HG03097 (cell line): ENCODE results near the gene DLGAP3.
"Not testable (repeated sequence)": the region's sequence is repeated elsewhere in the genome, so short reads cannot be mapped to it uniquely, and the experiment has no call there.

Experiments
- ATAC-seq: cut with Tn5 transposase; IDR thresholded peaks from one replicate; pipeline ENCODE4 v1.9.1; 2021; ENCODE audit not compliant: unreplicated experiment, low FRiP score

DLGAP3 gene, protein sequence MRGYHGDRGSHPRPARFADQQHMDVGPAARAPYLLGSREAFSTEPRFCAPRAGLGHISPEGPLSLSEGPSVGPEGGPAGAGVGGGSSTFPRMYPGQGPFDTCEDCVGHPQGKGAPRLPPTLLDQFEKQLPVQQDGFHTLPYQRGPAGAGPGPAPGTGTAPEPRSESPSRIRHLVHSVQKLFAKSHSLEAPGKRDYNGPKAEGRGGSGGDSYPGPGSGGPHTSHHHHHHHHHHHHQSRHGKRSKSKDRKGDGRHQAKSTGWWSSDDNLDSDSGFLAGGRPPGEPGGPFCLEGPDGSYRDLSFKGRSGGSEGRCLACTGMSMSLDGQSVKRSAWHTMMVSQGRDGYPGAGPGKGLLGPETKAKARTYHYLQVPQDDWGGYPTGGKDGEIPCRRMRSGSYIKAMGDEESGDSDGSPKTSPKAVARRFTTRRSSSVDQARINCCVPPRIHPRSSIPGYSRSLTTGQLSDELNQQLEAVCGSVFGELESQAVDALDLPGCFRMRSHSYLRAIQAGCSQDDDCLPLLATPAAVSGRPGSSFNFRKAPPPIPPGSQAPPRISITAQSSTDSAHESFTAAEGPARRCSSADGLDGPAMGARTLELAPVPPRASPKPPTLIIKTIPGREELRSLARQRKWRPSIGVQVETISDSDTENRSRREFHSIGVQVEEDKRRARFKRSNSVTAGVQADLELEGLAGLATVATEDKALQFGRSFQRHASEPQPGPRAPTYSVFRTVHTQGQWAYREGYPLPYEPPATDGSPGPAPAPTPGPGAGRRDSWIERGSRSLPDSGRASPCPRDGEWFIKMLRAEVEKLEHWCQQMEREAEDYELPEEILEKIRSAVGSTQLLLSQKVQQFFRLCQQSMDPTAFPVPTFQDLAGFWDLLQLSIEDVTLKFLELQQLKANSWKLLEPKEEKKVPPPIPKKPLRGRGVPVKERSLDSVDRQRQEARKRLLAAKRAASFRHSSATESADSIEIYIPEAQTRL

DNA sequence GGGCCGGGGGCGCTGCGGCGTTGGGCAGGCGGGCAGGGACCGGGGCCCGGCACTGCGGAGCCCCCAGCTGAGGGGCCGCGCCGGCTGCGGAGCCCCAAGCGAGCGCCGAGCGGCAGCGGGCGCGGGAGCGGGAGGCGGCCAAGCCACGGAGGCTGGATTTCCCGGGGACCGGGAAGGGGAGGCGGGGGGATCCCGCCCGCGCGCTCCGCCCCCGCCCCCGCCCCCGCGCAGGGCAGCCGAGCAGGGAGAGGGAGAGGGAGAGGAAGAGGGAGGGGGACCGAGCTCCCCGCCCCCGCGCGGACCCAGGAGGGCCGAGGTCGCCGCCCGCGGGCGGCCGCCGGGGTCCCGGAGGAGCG lies at the start of gene DLGAP3:
Gene DLGAP3, minus strand, starts transcription at position 154 of the 356 bp plus-strand sequence. CDS start 24,267 bp downstream, outside the sequence.
- no peak for ATAC-seq

DNA sequence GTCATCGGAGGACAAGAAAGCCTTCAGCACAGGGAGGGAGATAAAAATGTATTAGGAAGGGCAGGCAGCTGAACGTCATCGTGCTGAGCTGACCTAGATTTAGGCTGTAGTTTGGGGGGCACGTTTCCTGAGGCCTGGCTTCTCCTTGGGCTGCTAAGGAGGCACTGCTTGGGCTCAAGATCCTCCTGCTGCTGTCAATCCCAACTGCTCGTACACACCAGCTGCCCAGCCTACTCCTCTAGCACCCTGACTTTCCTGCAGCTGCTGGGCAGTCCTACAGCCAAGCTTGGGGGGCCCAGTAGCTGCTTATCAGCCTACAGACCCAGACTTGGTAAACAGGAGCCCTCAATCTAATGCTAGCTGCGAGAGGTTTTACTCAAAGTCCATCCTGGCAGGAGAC lies 49.5 kb upstream of the DLGAP3 start:
- no peak for ATAC-seq

DNA sequence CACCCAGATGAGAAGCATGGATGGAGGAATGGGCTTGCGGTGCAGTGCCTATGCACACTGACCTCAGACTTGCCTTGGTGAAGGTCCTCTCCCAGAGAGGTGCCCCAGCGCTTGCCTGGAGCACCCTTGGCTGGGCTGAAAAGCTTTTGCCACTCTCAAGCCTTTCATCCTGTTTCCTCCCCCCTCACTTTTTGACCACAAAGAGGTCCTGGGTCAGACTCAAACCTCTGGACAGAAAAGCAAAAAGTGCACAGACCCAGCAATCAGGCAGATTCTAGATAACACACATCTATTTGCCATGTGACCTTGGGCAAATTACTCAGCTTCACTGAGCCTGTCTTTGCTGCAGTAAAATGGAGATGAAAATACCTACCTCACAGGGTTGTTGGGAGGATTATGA lies 48.4 kb upstream of the DLGAP3 start:
- no peak for ATAC-seq

DNA sequence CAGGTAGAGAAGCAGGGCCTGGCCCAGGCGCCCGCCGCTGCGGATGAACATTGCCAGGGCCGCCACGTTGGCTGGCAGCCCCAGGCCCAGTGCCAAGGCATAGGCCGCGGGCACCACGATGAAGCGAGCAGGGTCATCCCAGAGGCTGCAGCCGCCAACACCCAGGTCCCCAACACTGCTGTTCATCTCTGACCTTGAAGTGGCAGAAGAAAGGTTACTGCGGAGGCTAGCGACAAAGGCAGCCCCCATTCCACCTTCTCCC lies 47.7 kb upstream of the DLGAP3 start:
- ATAC-seq: no peak

DNA sequence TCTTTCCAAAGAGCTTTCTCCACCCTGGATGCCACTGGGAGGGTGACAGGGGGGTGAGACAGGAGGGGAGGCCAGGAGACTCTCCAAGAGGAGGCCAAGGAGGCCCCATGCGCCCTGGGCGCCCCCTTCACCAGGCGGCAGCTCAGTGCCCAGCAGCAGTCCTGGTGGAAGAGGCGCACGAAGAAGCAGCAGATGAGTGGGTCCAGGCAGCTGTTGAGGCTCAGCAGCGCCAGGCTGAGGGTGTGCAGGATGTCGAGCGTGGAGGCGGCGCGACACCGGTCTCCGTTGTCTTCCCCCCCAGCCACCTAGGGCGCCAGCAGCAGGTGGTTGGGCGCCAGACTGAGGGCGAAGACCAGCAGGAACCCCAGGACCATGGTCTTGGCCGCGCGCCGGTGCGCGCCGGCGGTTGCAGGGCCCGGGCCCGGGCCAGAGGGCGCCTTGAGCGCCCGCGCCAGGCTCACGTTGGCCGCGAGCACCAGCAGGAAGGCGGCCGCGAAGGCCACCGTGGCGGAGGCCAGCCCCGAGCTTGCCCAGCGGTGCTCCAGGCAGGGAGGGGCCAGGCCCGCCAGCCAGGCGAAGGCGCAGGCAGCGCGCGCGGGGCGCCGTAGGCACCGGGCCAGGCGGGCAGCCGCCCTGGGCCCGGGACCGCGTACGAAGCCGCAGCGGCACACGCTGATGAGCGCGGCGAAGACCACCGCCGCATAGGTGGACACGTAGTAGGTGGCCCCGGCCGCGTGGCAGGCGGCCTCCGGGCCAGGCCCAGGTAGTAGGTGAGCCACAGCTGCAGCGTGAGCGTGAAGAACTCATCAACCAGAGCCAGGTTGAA lies 47.1 kb upstream of the DLGAP3 start:
- no peak for ATAC-seq

DNA sequence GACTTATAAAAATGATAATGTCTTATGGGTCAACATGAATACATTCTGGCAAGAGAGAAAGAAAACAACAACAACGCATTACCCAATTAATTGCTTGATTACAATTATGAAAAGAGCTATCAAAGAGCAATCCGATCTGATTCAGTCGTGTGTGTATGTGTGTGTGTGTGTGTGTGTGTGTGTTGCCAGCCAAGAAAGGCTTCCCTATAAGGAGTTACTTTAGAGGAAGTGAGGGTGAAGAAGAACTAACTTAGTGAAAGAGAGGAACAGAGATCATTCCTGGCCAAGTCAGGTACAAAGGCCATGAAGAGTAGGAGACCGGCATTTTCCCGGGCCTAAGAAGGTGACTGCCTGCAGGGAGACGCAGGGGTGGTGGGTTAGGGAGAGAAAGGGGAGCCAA lies 46.3 kb upstream of the DLGAP3 start:
- no peak for ATAC-seq

DNA sequence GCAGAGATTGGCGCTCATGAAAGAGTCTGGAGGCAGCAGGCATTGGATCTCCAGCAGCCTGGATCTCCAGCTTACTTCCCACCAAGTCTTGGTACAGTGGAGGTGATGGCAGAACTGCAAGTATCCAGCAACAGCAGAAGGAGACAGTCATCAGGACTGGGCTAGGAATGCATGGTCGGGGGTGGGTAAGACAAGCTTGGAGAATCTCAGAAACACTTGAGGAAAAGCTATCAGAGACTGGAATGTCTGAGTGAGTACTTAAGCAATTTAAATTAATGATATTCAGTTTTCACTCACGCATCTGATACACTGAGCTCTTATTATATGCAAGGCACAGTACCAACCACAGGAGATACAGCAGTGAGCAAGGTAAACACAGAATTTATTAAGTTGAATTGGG lies 45.9 kb upstream of the DLGAP3 start:
- ATAC-seq: no peak

DNA sequence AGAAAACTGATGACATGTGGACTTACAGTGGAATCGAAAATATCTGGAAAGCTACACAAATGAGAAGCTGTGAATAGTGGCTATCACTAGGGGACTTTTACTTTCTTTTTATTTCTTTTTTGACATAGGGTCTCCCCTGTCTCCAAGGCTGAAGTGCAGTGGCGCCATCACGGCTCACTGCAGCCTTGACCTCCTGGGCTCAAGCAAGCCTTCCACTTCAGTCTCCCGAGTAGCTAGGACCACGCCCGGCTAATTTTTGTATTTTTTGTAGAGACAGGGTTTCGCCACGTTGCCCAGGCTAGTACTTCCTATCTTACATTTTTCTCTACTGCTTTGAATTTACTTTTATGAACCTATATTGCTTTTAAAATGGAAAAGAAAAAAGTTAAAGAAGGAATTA lies 45.2 kb upstream of the DLGAP3 start:
- ATAC-seq: no peak

DNA sequence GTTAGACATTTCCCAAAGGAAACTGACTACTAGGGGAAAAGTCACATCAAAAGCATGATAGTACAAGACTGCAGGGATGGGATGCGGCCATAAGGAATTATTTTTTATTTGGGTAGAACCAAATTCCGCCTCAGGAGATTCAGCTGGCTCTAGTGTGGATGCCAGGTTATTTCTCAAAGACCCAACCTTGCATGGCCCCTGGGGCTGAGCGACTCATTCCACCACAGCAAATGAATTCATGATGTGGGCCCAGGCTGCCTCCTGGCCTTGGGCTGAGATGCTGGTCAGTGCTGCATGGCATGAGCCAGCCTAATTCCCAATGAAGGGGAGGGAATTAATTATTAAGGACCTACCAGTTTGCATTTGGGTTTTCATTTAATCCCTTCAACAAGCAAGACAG lies 43.9 kb upstream of the DLGAP3 start:
- ATAC-seq: no peak

DNA sequence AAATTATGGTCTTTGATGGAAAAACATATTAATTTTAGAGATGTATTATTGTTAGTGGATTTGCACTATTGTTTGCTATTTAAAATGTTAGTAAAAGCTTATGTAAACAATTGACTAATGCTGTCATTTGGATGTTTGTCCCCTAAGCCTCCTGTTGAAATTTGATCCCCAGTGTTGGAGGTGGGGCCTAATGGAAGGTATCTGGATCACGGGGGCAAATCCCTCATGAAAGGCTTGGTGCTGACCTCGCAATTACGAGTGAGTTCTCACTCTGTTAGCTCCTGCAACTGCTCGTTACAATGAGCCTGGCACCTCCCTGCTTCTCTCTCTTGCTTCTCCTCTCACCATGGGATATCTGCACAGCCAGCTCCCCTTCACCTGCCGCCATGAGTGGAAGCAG lies 41.4 kb upstream of the DLGAP3 start:
- no peak for ATAC-seq

DNA sequence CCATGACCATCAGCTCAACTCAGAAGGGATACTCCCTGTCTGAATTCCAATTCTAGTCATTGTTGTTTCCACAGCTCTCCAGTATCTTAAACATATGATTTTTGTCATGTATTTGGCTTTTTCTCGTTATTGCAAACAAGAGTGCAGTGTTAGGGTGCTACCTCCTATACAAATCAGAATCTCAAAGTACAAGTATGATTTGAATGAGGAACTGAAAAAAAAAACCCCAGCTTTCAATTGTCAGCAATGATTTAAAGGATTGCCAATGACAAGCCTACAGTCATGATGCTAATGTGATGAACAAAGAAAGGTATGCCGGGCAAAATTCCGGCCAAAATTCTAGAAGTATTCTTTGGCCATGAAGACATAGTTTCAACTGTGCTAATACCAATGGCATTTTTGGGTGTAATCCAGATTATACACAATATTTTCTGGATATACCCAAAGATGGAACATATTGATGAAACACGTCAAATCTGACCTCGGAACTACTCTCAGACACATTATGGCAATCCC lies 40.8 kb upstream of the DLGAP3 start:
- ATAC-seq: no peak

DNA sequence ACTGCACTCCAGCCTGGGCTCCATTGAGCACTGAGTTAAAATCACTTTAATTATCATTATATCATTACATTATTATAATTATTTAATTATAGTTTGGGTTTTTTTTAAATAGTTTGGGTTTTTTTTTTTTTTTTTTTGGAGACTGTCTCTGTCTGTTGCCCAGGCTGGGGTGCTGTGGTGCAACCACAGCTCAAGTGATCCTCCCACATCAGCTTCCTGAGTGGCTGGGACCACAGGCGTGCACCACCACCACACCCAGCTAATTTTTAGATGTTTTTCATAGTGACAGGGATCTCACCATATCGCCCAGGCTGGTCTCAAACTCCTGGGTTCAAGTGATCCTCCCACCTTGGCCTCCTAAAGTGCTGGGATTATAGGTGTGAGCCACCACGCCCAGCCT lies 38.8 kb upstream of the DLGAP3 start:
- ATAC-seq: not testable (repeated sequence)

DNA sequence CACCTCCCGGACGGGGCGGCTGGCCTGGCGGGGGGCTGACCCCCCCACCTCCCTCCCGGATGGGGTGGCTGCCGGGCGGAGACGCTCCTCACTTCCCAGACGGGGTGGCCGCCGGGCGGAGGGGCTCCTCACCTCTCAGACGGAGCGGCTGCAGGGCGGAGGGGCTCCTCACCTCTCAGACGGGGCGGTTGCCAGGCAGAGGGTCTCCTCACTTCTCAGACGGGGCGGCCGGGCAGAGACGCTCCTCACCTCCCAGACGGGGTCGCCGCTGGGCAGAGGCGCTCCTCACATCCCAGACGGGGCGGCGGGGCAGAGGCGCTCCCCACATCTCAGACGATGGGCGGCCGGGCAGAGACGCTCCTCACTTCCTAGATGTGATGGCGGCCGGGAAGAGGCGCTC lies 38.2 kb upstream of the DLGAP3 start:
- not testable (repeated sequence) for ATAC-seq

DNA sequence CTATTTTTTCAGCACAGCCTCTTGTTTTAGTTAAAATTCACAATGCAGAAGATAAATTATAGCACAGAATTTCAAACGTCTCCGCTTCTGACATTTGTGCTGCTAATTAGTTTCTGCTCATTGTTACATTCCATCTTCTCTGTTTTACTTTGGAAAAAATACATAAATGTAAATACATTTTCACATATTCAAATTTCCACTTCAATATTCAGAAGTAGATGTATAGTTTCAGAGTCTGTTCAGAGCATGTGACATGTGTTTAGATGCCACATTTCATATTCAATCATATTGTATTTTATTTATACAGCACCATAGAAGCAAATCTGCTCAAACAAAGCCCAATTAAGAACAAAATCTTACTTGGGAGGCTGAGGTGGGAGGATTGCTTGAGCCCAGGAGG lies 36.1 kb upstream of the DLGAP3 start:
- no peak for ATAC-seq

DNA sequence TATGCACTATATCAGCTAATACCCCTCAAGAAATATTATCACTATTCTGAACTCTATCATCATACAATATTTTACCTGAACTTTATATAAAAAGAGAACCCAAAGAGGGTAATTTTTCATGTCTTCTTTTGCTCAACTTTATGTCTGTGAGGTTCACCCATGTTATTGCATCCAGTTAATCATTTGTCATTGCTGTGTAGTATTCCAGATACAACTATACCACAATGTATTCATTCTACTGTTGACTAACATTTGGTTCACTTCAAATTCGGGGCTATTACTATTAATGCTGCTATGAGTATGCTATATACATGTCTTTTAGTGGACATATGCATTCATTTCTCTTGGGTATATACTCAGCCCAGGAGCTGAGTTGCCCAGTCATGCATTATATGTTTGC lies 21.0 kb upstream of the DLGAP3 start:
- no peak for ATAC-seq

DNA sequence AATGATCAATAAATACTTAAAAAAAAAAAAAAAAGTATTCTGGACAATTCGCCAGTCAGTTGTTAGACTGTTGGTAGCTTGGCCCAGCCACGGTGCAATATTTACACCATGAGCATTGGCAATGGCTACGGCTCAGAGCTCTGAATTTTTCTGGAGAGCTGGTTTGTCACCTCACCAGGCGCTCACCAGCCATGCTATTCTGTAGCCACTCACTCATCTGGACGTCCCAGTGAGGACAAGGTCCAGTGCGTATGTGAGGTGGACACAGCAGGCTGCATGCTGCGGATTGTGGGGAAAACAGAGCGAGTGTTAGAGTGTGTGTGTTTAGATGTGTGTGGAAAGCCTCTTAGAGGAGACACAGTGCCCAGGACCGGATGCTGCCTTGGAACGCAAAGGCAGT lies 19.3 kb upstream of the DLGAP3 start:
- ATAC-seq: not testable (repeated sequence)

DNA sequence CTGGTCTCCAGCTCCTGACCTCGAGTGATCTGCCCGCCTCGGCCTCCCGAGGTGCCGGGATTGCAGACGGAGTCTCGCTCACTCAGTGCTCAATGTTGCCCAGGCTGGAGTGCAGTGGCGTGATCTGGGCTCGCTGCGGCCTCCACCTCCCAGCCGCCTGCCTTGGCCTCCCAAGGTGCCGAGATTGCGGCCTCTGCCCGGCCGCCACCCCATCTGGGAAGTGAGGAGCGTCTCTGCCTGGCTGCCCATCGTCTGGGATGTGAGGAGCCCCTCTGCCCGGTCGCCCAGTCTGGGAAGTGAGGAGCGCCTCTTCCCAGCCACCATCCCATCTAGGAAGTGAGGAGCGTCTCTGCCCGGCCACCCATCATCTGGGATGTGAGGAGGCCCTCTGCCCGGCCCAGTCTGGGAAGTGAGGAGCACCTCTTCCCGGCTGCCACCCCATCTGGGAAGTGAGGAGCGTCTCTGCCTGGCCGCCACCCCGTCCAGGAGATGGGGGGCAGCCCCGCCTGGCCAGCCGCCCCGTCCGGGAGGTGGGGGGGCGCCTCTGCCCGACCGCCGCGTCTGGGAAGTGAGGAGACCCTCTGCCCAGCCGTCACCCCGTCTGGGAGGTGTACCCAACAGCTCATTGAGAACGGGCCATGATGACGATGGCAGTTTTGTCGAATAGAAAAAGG lies 18.3 kb upstream of the DLGAP3 start:
- ATAC-seq: not testable (repeated sequence)

DNA sequence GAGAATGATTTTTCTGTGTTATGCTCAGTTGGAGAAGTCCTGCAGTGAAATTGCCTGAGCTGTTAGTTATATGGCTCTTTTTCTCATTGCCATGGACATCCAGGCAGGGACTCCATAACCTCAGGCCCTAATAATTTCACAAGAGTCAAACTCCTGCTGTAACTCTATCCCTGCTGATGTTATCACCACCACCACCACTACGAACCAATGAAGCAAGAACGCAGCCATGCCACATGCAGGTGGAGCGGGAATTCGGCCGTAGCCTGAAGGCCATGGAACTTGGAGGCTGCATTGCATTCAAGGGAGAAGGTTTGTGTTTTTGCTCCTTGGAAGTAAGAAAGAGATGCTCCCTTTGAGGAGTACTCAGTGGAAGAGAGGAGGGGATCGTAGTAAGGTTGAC lies 16.8 kb upstream of the DLGAP3 start:
- ATAC-seq: no peak

DNA sequence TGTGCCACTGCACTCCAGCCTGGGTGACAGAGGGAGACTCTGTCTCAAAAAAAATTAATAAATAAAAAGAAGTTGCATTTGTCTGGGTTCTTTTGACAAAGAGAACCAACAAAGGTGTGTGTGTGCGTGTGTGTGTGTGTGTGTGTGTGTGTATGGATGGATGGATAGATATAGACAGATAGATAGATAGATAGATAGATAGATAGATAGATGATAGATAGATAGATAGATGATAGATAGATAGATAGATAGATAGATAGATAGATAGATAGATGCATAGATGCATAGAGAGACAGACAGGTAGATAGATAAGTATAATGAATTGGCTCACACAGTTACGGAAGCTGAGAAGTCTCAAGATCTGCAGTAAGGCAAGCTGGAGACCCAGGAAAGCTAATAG lies 12.3 kb upstream of the DLGAP3 start:
- ATAC-seq: not testable (repeated sequence)

DNA sequence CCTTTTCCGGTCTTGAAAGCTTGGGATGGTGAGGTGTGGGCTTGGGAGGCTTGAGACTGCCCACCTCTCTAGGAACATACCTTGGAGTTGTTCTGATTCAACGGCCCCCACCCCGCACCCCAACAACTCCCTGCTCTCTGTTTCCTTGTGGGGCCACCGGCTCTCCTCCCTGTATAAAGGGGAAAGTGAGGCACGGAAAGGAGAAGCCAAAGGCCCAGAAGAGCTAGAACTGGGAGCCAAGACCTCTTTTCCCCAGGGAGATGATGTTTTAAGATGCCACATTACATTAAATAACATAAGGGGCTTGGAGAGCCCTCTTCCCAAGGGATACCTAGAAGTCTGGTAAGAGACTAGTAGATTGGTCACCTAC lies 1.2 kb upstream of the DLGAP3 start:
- no peak for ATAC-seq
